ENCODE data around the gene TSPEAR.
"Not testable (repeated sequence)": the region's sequence is repeated elsewhere in the genome, so short reads cannot be mapped to it uniquely, and the experiment has no call there.

Gene TSPEAR

DNA sequence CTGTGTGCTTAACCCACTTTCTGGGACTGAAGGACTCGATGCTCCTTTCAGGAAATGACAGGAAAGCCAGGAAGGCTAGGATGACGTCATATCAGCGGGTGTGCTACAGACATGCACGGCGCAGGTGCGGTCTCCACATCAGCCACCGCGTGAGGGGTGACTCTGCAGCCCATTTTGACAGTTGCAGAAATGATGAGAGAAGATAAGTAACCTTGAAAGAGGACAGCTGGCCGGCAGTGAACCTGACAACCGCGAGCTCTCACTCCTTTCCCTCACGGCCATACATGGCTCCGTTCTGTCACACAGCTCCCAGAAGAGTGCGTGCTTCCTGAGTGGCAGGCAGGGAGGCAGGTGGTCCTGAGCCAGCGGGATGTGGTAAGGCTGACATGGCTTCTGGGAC, 129.3 kb downstream of the TSPEAR start:
- TF ChIP-seq, protein P1, sequence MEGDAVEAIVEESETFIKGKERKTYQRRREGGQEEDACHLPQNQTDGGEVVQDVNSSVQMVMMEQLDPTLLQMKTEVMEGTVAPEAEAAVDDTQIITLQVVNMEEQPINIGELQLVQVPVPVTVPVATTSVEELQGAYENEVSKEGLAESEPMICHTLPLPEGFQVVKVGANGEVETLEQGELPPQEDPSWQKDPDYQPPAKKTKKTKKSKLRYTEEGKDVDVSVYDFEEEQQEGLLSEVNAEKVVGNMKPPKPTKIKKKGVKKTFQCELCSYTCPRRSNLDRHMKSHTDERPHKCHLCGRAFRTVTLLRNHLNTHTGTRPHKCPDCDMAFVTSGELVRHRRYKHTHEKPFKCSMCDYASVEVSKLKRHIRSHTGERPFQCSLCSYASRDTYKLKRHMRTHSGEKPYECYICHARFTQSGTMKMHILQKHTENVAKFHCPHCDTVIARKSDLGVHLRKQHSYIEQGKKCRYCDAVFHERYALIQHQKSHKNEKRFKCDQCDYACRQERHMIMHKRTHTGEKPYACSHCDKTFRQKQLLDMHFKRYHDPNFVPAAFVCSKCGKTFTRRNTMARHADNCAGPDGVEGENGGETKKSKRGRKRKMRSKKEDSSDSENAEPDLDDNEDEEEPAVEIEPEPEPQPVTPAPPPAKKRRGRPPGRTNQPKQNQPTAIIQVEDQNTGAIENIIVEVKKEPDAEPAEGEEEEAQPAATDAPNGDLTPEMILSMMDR (conservative IDR thresholded peaks at IDR 0.05; ENCODE audit: low read depth) = no peak
- ChIA-PET POLR2A (ENCODE audit: low non-redundant PET) (no interaction called here), CTCF (no interaction called here)
- no peak overlapping the region for H3K27ac ChIP-seq
- DNase-seq (ENCODE audit: low spot score) = no peak

DNA sequence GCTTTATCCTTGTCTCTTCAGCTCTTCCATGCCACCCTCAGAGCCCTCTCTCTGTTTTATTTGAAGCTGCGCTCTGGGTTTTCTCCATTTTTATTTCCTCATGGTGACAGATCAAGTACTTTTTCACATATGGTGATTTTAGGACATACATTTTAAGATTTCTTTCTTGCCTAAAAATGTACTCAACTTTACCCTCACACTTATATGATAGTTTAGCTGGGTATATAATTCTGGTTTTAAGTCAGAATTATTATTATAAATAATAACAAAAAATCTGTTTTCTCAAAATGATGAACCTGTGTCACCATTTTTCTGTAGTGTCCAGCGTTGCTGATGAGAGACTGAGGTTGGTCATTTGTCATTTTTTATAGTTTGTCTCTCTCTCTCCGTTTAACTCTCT, 130.2 kb downstream of the TSPEAR start:
- no peak for DNase-seq (ENCODE audit: low spot score)
- CTCF ChIA-PET = interaction anchor here (0.5 kb wide), 1 partner anchor 161 kb away, joined by 5 read pairs; no protein-coding TSS in a partner anchor
- no peak overlapping the region for H3K27ac ChIP-seq
- TF ChIP-seq, protein P1 (conservative IDR thresholded peaks at IDR 0.05; ENCODE audit: low read depth) = no peak
- POLR2A ChIA-PET (ENCODE audit: low non-redundant PET) = no interaction called here

DNA sequence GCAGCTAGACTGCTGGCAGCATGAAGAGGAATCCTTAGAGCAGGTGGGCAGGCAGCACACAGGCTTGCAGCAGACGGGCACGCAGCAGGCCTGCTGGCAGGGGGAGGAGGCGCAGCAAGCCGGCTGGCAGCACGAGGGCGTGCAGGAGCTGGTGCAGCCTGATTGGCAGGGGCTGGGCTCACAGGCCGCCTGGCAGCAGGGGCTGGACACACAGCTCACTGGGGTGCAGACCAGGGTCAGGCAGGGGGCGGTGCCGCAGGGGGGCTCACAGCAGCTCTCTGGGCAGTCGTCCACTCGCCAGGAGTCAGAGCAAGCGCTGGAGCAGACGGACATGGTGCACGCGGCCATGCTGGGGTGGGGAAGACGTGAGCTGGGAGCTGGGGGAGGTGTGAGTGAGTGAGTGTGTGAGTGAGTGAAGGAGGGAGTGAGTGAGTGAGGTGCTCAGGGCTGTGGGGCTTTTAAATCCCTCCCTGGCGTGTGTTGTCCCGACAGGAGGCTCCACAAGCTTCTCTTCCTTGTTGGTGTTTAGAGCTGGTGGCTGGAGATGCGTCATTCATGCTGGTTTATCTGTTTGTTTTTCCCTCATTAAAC, 131.0 kb downstream of the TSPEAR start, which contains the start of gene KRTAP10-5:
TSS of gene KRTAP10-5 (minus strand) at position 374 of the 591 bp plus-strand sequence. CDS start at position 348, 26 bp downstream.
- DNase-seq (ENCODE audit: low spot score); POLR2A ChIA-PET (ENCODE audit: low non-redundant PET); CTCF ChIA-PET; H3K27ac ChIP-seq: not testable (repeated sequence)

DNA sequence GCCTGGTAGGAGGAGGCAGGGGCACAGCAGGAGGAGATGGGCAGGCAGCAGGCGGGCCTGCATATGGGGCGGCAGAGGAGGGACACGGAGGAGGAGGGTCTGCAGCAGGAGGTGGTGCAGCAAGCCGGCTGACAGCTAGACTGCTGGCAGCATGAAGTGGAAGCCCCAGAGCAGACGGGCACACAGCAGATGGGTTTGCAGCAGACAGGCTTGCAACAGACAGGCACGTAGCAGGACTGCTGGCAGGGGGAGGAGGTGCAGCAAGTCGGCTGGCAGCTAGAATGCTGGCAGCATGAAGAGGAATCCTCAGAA, 131.6 kb downstream of the TSPEAR start:
- CTCF ChIA-PET = interaction anchor here (1.3 kb wide), 1 partner anchor 69 kb away, joined by 3 read pairs; no protein-coding TSS in a partner anchor
- H3K27ac ChIP-seq = no peak overlapping the region
- DNase-seq (ENCODE audit: low spot score) = no peak
- TF ChIP-seq, protein P1 (conservative IDR thresholded peaks at IDR 0.05; ENCODE audit: low read depth) = no peak
- POLR2A ChIA-PET (ENCODE audit: low non-redundant PET) = no interaction called here

DNA sequence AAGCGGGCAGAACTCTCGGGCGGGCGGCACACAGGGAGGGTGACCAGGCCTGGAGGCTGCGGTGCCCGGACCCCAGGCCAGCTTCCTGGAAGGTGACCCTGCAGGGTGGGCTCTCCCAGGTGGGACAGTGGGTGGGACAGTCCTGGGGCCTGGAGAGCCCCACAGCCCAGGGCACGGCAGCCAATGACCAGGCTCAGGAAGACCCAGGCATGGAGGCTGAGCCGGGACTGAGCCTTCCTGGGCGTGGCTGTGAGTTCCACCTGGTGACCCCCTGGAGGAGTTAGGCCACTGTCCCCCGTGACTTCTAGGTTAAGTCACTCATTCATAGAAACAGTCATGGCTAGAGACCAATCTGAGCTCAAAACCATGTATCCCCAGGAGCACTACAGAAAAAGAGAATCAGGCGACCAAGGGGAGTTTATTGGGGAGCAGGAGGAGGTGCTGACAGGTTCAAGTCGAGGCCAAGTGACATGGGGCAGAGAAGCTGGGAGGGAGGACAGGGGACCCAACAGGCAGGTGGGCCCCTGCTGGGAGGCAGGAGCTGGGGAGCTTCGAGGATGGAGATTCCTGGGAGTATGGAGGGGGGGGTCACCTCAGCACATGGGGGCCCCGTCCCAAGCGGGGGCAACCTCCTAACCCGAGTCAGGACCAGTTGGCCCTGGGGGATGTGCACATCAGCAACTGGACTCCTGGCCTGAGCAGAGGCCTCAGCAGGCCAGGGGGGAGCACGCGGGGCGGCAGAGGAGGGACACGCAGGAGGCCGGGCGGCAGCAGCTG, 132.1 kb downstream of the TSPEAR start:
- POLR2A ChIA-PET (ENCODE audit: low non-redundant PET) = no interaction called here
- TF ChIP-seq, protein P1 (conservative IDR thresholded peaks at IDR 0.05; ENCODE audit: low read depth) = no peak
- no peak overlapping the region for H3K27ac ChIP-seq
- CTCF ChIA-PET = interaction anchor here (0.7 to 1.3 kb wide), 2 partner anchors 69 to 1461 kb away, joined by 3 to 9 read pairs; no protein-coding TSS in a partner anchor
- no peak for DNase-seq (ENCODE audit: low spot score)

DNA sequence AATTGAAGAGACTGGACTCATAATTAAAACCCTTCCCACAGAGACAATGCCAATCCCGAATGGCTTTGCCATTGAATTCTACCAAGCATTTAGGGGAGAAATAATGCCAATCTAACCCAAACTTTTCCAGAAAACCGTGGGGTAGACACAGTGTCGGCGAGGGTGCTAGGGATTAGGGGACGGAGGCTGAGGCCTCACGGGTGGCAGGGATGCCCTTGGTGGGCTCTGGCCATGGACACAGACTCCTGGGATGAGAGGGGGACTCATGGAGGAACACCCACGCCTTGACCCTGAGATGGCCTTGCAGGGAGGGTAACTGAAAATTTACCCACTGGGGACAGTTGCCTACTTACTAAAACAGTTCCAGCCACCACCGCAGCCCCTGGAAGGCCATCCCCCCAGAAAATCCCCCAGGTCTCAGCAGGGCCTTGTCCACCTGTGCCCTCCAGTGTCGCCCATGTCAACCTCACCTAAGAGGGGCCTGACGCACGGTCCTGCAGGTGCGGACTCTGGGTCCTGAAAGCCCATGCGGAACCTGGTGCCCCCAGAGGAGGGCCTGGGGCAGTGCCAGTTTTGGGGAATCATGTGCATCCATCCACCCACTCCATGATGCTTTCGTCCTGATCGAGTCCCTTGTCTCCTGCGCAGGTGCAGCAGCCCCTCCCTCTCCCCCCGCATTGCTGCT, 132.9 kb downstream of the TSPEAR start:
- TF ChIP-seq, protein P1 (conservative IDR thresholded peaks at IDR 0.05; ENCODE audit: low read depth) = no peak
- POLR2A ChIA-PET (ENCODE audit: low non-redundant PET) = no interaction called here
- CTCF ChIA-PET = interaction anchor here (0.7 to 1.3 kb wide), 2 partner anchors 68 to 1461 kb away, joined by 3 to 9 read pairs; no protein-coding TSS in a partner anchor

More for the DNA sequence above, 132.9 kb downstream of the TSPEAR start:
- no peak for DNase-seq (ENCODE audit: low spot score)
- H3K27ac ChIP-seq = no peak overlapping the region
